ENCODE results near the gene ZNF3. TPM values are rescaled to one million over a fixed set of nuclear protein-coding genes. Genes with fewer than 3 reads are reported as not detected.

The ZNF3 gene
- total RNA-seq, 1 donor from 2014 or later: 12.9 TPM

DNA sequence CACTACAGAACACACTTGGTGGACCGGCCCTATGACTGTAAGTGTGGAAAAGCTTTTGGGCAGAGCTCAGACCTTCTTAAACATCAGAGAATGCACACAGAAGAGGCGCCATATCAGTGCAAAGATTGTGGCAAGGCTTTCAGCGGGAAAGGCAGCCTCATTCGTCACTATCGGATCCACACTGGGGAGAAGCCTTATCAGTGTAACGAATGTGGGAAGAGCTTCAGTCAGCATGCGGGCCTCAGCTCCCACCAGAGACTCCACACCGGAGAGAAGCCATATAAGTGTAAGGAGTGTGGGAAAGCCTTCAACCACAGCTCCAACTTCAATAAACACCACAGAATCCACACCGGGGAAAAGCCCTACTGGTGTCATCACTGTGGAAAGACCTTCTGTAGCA, 17.4 kb downstream of the ZNF3 start:
- H3K9me3 ChIP-seq (replicated peaks): peaks cover 4% of the 10 kb centered on the region
- H3K4me1 ChIP-seq: peaks cover 20% of the 10 kb centered on the region
- peaks cover 63% of the 10 kb centered on the region for H3K36me3 ChIP-seq
- H3K27ac ChIP-seq (replicated peaks): no peak overlapping the region
- no peak overlapping the region for H3K4me3 ChIP-seq
- TF ChIP-seq, protein P1, sequence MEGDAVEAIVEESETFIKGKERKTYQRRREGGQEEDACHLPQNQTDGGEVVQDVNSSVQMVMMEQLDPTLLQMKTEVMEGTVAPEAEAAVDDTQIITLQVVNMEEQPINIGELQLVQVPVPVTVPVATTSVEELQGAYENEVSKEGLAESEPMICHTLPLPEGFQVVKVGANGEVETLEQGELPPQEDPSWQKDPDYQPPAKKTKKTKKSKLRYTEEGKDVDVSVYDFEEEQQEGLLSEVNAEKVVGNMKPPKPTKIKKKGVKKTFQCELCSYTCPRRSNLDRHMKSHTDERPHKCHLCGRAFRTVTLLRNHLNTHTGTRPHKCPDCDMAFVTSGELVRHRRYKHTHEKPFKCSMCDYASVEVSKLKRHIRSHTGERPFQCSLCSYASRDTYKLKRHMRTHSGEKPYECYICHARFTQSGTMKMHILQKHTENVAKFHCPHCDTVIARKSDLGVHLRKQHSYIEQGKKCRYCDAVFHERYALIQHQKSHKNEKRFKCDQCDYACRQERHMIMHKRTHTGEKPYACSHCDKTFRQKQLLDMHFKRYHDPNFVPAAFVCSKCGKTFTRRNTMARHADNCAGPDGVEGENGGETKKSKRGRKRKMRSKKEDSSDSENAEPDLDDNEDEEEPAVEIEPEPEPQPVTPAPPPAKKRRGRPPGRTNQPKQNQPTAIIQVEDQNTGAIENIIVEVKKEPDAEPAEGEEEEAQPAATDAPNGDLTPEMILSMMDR (IDR thresholded peaks at IDR 0.05; ENCODE audit: borderline replicate concordance): no peak
- H3K27me3 ChIP-seq (ENCODE audit: low read depth): no peaks in the 10 kb centered on the region
- DNase-seq: no peak
- intact Hi-C loops (cut with micrococcal nuclease): no loop called here

DNA sequence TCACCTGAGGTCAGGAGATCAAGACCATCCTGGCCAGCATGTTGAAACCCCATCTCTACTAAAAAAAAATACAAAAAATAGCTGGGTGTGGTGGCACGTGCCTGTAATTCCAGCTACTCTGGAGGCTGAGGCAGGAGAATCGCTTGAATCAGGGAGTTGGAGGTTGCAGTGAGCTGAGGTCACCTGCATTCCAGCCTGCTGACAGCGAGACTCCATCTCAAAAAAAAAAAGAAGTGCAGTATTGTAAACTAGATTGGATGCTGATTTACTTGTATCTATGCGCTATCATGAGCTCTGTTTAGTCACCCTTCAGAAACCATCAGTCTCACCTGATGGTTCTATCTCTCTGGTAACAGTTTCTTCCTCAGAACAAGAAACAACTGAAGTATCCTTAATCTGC, 18.1 kb downstream of the ZNF3 start:
- Histone ChIP-seq H3K4me3 (no peak overlapping the region), H3K27me3 (ENCODE audit: low read depth) (no peaks in the 10 kb centered on the region), H3K36me3 (peaks cover 63% of the 10 kb centered on the region), H3K9me3 (replicated peaks) (no peaks in the 10 kb centered on the region), H3K27ac (replicated peaks) (no peak overlapping the region), H3K4me1 (peaks cover 20% of the 10 kb centered on the region)
- intact Hi-C loops (cut with micrococcal nuclease): no loop called here
- no peak for DNase-seq
- TF ChIP-seq, protein P1 (IDR thresholded peaks at IDR 0.05; ENCODE audit: borderline replicate concordance): no peak

DNA sequence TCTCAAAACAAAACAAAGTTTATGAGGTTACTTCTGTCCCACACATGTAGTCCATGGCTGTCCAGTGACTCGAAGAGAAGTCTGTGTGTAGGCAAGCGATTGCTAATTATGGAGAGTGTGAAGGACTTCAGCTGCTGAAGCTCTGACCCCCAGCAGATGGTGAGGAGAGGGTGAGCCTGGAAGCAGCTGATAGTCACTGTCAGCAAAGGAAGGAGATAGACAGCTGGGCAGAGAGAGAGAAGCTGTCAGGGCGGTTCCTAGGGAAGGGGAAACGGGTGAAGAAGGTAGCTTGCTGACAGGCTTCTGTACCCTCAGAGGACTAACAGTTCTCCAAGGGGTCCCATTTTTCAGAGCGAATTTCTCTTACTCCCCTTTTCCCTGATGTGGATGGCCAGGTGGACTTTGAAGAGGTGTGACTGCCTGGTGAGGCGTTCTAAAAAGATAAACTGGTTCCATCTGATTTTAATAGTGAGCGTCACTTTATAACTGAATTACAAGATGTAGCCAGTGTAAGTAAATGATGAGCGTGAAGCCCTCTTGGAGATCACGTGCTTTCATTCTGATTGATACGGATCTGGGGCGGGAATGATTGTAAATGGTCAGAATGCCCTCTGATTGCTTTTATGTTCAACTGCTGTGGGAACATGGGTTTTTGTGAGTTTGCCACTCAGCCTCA, 19.9 kb downstream of the ZNF3 start:
- Histone ChIP-seq H3K27me3 (ENCODE audit: low read depth) (no peaks in the 10 kb centered on the region), H3K4me3 (no peak overlapping the region), H3K4me1 (peaks cover 18% of the 10 kb centered on the region), H3K36me3 (peaks cover 79% of the 10 kb centered on the region), H3K27ac (replicated peaks) (no peak overlapping the region), H3K9me3 (replicated peaks) (no peaks in the 10 kb centered on the region)
- TF ChIP-seq, protein P1 (IDR thresholded peaks at IDR 0.05; ENCODE audit: borderline replicate concordance): no peak
- DNase-seq: no peak
- intact Hi-C loops (cut with micrococcal nuclease): no loop called here

DNA sequence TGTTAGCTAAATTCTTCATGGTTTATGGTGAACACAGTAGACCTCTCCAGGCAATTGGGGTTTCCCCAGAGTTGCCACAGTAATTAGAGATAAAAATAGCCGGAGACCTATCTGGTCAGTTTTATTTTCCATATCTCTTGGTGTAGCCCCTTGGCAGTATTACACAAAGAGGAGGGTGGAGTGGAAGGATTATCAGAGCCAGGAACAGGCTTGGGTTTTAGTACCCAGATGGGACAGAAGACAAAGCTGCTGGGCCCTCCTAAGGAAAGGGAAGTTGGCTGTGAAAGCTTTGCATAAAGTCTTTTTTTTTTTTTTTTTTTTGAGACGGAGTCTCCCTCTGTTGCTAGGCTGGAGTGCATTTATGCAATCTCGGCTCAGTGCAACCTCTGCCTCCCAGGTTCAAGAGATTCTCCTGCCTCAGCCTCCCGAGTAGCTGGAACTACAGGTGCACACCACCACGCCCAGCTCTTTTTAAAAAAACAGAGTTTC, 22.2 kb downstream of the ZNF3 start:
- H3K4me3 ChIP-seq: no peak overlapping the region
- peaks cover 74% of the 10 kb centered on the region for H3K36me3 ChIP-seq
- no peak for DNase-seq
- intact Hi-C loops (cut with micrococcal nuclease): no loop called here
- TF ChIP-seq, protein P1 (IDR thresholded peaks at IDR 0.05; ENCODE audit: borderline replicate concordance): no peak
- H3K4me1 ChIP-seq: no peaks in the 10 kb centered on the region
- H3K27ac ChIP-seq (replicated peaks): no peak overlapping the region
- no peaks in the 10 kb centered on the region for H3K9me3 ChIP-seq (replicated peaks)
- H3K27me3 ChIP-seq (ENCODE audit: low read depth): no peaks in the 10 kb centered on the region

DNA sequence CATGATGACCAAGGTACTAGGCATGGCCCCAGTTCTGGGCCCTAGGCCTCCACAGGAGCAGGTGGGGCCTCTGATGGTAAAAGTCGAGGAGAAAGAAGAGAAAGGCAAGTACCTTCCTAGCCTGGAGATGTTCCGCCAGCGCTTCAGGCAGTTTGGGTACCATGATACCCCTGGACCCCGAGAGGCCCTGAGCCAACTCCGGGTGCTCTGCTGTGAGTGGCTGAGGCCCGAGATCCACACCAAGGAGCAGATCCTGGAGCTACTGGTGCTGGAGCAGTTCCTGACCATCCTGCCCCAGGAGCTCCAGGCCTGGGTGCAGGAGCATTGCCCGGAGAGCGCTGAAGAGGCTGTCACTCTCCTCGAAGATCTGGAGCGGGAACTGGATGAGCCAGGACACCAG, 24.5 kb downstream of the ZNF3 start:
- H3K27me3 ChIP-seq (ENCODE audit: low read depth): no peaks in the 10 kb centered on the region
- H3K27ac ChIP-seq (replicated peaks): no peak overlapping the region
- intact Hi-C loops (cut with micrococcal nuclease): no loop called here
- peaks cover 57% of the 10 kb centered on the region for H3K36me3 ChIP-seq
- peaks cover 10% of the 10 kb centered on the region for H3K4me1 ChIP-seq
- TF ChIP-seq, protein P1 (IDR thresholded peaks at IDR 0.05; ENCODE audit: borderline replicate concordance): no peak
- H3K4me3 ChIP-seq: no peak overlapping the region
- DNase-seq: no peak
- H3K9me3 ChIP-seq (replicated peaks): no peaks in the 10 kb centered on the region
